Measurements from ENCODE around the gene PROSER2.
"Not testable (repeated sequence)": the region's sequence is repeated elsewhere in the genome, so short reads cannot be mapped to it uniquely, and the experiment has no call there.

PROSER2 gene

DNA sequence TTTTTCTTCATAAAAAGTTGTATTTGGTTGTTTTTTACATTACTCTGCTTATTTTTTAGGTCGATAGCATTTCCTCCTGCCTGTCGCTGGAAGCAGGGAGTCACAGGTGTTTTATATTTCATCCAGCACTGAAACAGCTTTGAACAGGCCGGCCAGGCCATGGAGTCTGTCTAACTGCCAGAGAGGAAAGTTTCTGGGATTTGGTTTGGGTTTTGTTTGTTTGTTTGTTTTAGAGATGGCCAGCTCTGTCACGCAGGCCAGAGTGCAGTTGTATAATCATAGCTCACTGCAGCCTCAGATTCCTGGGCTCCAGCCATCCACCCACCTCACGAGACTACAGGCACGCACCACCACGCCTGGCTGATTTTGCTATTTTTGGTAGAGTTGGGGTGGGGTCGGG is 23.4 kb downstream of the PROSER2 start:
- TF ChIP-seq CTCF (conservative IDR thresholded peaks at IDR 0.05; ENCODE audit: low read length) = no peak
- peak; percentile 25 for DNase-seq (ENCODE audit: low read depth)
- H3K4me3 ChIP-seq (ENCODE audit: low read length) = no peak overlapping the region

DNA sequence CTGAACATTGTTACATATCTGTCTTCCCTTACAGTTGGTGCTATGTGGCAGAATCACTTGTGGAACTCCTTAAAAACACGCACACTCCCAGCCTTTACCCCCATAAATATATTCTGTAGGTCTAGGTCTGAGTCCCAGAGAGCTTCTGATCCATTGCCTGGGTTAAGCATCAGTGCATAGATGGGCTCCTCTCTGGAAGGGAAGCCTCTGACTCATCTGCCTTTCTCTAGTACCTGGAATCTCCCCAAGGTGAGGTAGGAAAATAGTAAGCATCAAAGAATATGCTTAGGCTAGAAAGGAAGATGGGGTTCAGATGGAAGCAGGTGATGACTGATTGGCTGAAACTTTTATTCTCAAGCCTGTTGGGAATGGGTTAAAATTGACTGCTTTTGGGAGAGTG is 26.1 kb downstream of the PROSER2 start:
- no peak overlapping the region for H3K4me3 ChIP-seq (ENCODE audit: low read length)
- no peak for DNase-seq (ENCODE audit: low read depth)
- TF ChIP-seq CTCF (conservative IDR thresholded peaks at IDR 0.05; ENCODE audit: low read length) = no peak

- peak; percentile 77 for DNase-seq (ENCODE audit: low read depth)
- H3K4me3 ChIP-seq (ENCODE audit: low read length) = no peak overlapping the region
- TF ChIP-seq CTCF (conservative IDR thresholded peaks at IDR 0.05; ENCODE audit: low read length) = no peak
Observed at GRCh38 chr10:11849911-11850310, 26.8 kb downstream of the PROSER2 start.

DNA sequence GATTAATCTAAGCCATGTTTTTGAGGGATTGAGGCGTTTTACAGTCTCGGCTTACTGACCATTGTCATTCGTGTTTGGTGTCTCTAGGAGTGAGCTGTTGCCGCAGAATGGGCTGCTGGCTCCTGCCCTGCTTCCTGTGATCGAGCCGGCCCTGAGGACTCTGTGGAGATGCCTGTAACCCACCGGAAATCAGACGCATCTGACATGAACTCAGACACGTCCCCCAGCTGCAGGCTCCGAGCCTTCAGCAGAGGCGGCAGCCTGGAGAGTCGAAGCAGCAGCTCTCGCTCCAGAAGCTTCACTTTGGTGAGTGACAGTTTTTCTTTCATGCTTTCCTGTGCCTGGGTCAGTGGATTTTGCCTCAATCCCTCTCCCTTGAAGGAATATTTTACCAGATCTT is 28.8 kb downstream of the PROSER2 start:
- TF ChIP-seq CTCF (conservative IDR thresholded peaks at IDR 0.05; ENCODE audit: low read length) = no peak

DNA sequence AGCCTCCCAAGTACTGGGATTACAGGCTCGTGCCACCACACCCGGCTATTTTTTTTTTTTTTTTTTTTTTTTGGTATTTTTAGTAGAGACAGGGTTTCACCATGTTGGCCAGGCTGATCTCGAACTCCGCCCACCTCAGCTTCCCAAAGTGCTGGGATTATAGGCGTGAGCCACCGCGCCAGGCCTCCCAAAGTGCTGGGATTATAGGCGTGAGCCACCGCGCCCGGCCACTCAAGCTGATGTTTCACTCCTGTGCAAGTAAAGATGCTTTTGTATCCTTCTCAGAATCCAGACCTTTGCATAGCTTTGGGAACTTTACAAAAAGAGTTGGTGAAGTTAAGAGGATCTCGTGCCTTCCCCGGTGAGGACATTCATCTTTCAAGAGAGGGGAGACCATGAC is 29.5 kb downstream of the PROSER2 start:
- not testable (repeated sequence) for DNase-seq (ENCODE audit: low read depth); H3K4me3 ChIP-seq (ENCODE audit: low read length)

More for the DNA sequence above, 28.8 kb downstream of the PROSER2 start:
- DNase-seq (ENCODE audit: low read depth) = no peak
- H3K4me3 ChIP-seq (ENCODE audit: low read length) = no peak overlapping the region

- DNase-seq (ENCODE audit: low read depth) = no peak
- TF ChIP-seq CTCF (conservative IDR thresholded peaks at IDR 0.05; ENCODE audit: low read length) = no peak
- H3K4me3 ChIP-seq (ENCODE audit: low read length) = no peak overlapping the region
Observed at GRCh38 chr10:11853468-11853867, 30.3 kb downstream of the PROSER2 start.

DNA sequence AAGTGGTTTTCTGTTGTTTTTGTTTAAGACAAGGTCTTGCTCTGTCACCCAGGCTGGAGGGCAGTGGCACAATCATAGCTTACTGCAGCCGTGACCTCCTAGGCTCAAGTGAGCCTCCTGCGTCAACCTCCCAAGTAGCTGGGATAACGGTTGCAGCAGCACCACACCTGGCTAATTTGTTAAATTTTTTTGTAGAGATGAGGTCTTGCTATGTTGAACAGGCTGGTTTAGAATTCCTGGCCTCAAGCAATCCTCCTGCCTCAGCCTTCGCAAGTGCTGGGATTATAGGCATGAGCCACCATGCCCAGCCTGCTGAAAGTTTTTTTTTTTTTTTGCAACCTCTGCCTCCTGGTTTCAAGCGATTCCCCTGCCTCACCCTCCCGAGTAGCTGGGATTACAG is 31.1 kb downstream of the PROSER2 start:
- no peak overlapping the region for H3K4me3 ChIP-seq (ENCODE audit: low read length)
- TF ChIP-seq CTCF (conservative IDR thresholded peaks at IDR 0.05; ENCODE audit: low read length) = no peak
- no peak for DNase-seq (ENCODE audit: low read depth)

- no peak for TF ChIP-seq CTCF (conservative IDR thresholded peaks at IDR 0.05; ENCODE audit: low read length)
- H3K4me3 ChIP-seq (ENCODE audit: low read length) = no peak overlapping the region
- DNase-seq (ENCODE audit: low read depth) = no peak
Observed at GRCh38 chr10:11856089-11856488, 32.9 kb downstream of the PROSER2 start.

Data from AG10803 (cell line).